Pancreas (tissue), 10 donors: ENCODE data around the gene RTKN. TPM values are rescaled to one million over a fixed set of nuclear protein-coding genes. Genes with fewer than 3 reads are reported as not detected.
"Not testable (repeated sequence)": the region's sequence is repeated elsewhere in the genome, so short reads cannot be mapped to it uniquely, and the experiment has no call there.

ENCODE experiments used
- ATAC-seq, 4 donors: fragments of 200-7000 bp; cut with Tn5 transposase; one replicate each; pipeline versions ENCODE4 v1.8.0 to v1.9.1; 2020; ENCODE audit warnings: mild to moderate bottlenecking in 4 of 4, moderate library complexity in 4 of 4
- DNase-seq, 6 donors: peaks; one replicate each; pipeline ENCODE4 v3.0.0-alpha.2; 2020
- FAIRE-seq: peaks from 2 replicates; lab custom pipeline; 2012; peaks lifted over from hg19 to GRCh38; lab: Jason Lieb, UNC
- H3K27ac ChIP-seq, 4 donors: fragments of 200-600 bp; sonication (generic); 1 replicate in 3 of 4; 2 replicates in 1 of 4; pipeline versions ENCODE4 v1.5.0 to v1.8.0; 2020
- H3K27me3 ChIP-seq, 4 donors: fragments of 200-600 bp; one replicate each; pipeline ENCODE4 v1.8.0; 2021
- H3K36me3 ChIP-seq, 3 donors: fragments of 200-600 bp; sonication (generic) in 1 of 3; one replicate each; pipeline versions ENCODE4 v1.5.0 to v1.8.0; 2020 to 2021
- H3K4me1 ChIP-seq, 3 donors: fragments of 200-600 bp; one replicate each; pipeline ENCODE4 v1.8.0; 2021
- H3K4me3 ChIP-seq, 4 donors: fragments of 200-600 bp; sonication (generic) in 2 of 4; one replicate each; pipeline versions ENCODE4 v1.5.0 to v1.8.0; 2020 to 2021
- H3K9me3 ChIP-seq, 4 donors: fragments of 200-600 bp; one replicate each; pipeline ENCODE4 v1.8.0; 2021
- WGBS, 2 donors: extraction: QIAGEN DNeasy Blood & Tissue Kit; methylation state at CpG; one replicate each; pipeline ENCODE4 v1.1.7; 2013; 5-methylcytosine and 5-hydroxymethylcytosine counted together
- intact Hi-C, 3 donors: fragments of 100-400 bp; cut with DNase I; formaldehyde crosslinking; loops; one replicate each; pipeline versions ENCODE4 v1.11.1 to v1.14.2; 2022
- polyA plus RNA-seq, 2 donors: library from polyadenylated mRNA; stranded (reverse); fragments of 200-250 nt; gene quantifications; one replicate each; pipeline ENCODE4 v1.2.3, GENCODE V29; 2013
- total RNA-seq, 6 donors: library from RNA; stranded (reverse); fragmentation: NEBNext Ultra II Directional in 4 of 6; extraction: Animal tissue kit (Norgen Biotek cat#: 25700) in 4 of 6; gene quantifications; one replicate each; pipeline versions ENCODE4 v1.2.1 to v1.2.4, GENCODE V29; 2021 to 2023
- TF ChIP-seq, protein P1 (sequence below), 4 donors: fragments of 200-600 bp; sonication (generic) in 3 of 4; IDR thresholded peaks; one replicate each; pipeline versions ENCODE4 v1.5.0 to v1.8.0; 2021; ENCODE audit warnings: antibody characterized with exemption in 4 of 4
- donor health status: healthy with polysubstance abuse.
- donor health status: DM: no; HTN: no; CAD: no; lungs with moderate emphysema.
- donor health status: DM: no; HTN: no; CAD: no.
- donor health status: control.
- donor health status: control.
- donor health status: Bipolar disorder and iron deficiency.
- donor health status: DM: yes; HTN: yes; CAD: no.
- donor health status: DM: no; HTN: no; CAD: no.
- donor health status: DM: no; HTN: no; CAD: no.
- donor health status: DM: yes; HTN: yes; CAD: no.

Gene RTKN
- total and polyA plus RNA-seq, 8 donors: 20.7 to 63.7 (median 30.8) TPM

DNA sequence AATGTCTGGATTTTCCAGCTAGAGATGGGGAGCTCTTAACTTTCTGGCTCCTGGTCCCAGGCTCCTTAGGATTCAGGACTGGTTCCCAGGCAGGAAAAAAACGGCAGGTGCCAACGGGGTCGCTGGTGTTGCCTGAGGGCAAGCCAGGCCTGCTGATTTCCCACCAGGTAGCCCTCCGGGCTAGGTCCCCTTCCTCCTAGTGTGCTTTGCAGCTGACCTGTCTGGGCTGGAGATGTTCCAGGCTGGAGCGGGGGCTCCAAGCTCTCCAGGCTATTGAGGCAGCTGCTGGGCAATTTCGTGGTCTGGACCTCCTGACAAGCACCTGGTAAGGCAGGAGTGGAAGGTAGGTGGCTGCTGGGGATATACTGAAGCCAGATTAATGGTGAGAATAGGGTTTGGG is 32.7 kb upstream of the RTKN start:
- no peak for DNase-seq
- H3K27ac ChIP-seq: no peak overlapping the region

DNA sequence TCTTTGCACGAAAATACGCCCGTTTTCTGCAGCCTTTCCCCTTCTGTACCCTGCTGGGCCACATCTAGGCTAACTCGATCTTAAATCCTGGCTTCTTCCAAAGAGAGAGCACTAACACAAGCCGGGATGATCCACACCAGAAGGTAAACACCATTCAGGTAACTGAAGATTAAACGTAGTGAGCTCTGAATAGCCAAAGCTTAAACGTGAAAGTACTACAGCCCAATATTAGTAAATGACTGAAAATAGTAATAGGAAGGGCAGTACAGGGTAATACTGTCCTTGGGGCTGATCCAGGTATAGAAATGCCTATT is 31.2 kb upstream of the RTKN start:
- Histone ChIP-seq H3K27me3 (no peaks in the 10 kb centered on the region), H3K4me3 (peak overlapping the region; percentile 53 to 69 (median 62)), H3K36me3 (peaks cover 0 to 4% (median 0%) of the 10 kb centered on the region in 3 donors), H3K9me3 (no peaks in the 10 kb centered on the region), H3K4me1 (peaks cover 5 to 16% (median 7%) of the 10 kb centered on the region in 3 donors), H3K27ac (peak overlapping the region; percentile 86 to 92 (median 87))
- TF ChIP-seq, protein P1, sequence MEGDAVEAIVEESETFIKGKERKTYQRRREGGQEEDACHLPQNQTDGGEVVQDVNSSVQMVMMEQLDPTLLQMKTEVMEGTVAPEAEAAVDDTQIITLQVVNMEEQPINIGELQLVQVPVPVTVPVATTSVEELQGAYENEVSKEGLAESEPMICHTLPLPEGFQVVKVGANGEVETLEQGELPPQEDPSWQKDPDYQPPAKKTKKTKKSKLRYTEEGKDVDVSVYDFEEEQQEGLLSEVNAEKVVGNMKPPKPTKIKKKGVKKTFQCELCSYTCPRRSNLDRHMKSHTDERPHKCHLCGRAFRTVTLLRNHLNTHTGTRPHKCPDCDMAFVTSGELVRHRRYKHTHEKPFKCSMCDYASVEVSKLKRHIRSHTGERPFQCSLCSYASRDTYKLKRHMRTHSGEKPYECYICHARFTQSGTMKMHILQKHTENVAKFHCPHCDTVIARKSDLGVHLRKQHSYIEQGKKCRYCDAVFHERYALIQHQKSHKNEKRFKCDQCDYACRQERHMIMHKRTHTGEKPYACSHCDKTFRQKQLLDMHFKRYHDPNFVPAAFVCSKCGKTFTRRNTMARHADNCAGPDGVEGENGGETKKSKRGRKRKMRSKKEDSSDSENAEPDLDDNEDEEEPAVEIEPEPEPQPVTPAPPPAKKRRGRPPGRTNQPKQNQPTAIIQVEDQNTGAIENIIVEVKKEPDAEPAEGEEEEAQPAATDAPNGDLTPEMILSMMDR (IDR thresholded peaks at IDR 0.05): no peak
- 2 to 3% methylated on average over 7 of the region's 7 CpGs for WGBS, 2 donors
- FAIRE-seq (no peak), DNase-seq (no peak), ATAC-seq (peak; percentile 7 to 19 (median 14))
- intact Hi-C loops: no loop called here

More for the DNA sequence above, 32.7 kb upstream of the RTKN start:
- Histone ChIP-seq H3K4me3 (no peak overlapping the region), H3K9me3 (no peaks in the 10 kb centered on the region), H3K4me1 (peaks cover 5 to 16% (median 7%) of the 10 kb centered on the region in 3 donors), H3K27me3 (no peaks in the 10 kb centered on the region), H3K36me3 (peaks cover 0 to 4% (median 0%) of the 10 kb centered on the region in 3 donors)
- intact Hi-C loops: no loop called here
- ATAC-seq (no peak), FAIRE-seq (no peak)
- WGBS, 2 donors: 90 to 97% methylated on average over 6 of the region's 6 CpGs
- TF ChIP-seq, protein P1 (IDR thresholded peaks at IDR 0.05): no peak

DNA sequence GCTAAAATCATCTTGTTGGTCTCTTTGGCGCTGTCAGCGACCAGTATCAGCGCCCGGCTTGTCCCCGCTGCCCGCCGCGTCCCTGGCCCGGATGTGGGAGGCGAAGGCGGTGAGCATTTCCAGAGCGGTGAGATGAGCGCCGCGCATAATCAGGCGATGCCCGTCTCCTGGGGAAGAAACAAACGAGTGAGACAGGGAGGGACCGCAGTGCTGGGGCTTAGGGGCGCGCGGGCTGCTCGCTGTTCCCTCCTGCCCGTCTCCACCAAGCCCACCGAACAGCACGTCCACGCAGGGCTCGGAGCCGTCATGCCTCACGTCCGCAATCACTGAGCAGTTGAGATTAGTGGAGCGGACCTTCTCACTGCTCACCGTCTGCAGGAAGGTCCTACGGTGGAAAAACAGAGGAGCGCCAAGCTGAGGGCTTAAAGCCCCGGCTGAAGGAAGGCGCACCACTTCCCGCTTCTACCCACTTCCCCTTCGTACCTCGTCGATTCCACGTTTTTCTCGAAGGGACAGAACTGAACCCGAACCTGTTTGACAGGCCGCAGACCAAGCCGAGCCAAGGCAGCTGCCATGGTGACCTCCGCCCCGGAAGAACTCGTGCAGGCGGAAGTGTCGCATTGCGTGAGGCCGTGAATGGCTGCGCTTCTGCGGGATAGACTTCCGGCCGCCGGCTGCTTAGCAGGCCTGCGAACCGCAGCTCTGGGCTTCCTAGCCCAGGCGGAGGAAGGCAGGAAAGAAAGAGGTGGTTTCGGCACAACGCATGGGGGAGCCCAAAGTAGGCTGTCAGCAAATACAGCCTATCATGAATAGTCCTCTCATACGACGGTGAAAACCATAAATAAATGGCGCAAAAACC is 30.6 kb upstream of the RTKN start, which contains the start of gene MRPL53:
TSS of gene MRPL53 (minus strand) at position 595 of the 859 bp plus-strand sequence. CDS start at position 575, 20 bp downstream.
- TF ChIP-seq, protein P1 (IDR thresholded peaks at IDR 0.05): no peak
- intact Hi-C loops: no loop called here

DNA sequence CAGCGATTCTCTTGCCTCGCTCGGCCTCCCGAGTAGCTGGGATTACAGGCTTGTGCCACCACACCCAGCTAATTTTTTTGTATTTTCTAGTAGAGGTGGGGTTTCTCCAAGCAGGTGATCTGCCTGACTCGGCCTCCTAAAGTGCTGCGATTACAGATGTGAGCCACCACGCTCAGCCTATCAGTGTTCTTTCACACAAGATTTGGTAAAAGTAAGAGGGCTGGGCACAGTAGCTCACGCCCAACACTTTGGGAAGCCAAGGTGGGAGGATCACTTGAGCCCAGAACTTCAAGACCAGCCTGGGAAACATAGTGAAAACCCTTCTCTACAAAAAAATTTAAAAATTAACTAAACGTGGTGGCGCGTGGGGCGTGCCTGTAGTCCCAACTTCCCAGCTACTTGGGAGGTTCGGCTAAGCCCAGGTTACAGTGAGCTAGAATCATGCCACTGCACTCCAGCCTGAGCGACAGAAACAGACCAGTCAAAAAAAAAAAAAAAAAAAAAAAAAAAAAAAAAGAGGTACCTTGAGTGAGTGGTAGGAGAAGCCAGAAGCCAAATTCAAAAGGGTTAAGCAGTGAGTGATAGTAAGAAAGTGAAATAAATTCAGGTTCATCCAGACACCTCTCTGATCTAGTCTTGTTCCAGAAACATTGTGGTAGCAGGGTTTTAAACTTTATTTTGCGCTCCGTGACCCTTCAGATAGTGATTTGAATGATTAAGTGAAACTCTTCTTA is 29.8 kb upstream of the RTKN start:
- FAIRE-seq (no peak), ATAC-seq (no peak), DNase-seq (no peak)
- H3K27ac ChIP-seq: peak overlapping the region; percentile 86 to 92 (median 87)
- H3K4me1 ChIP-seq: peaks cover 5 to 16% (median 7%) of the 10 kb centered on the region in 3 donors
- WGBS, 2 donors: 42 to 48% methylated on average over 16 of the region's 16 CpGs
- TF ChIP-seq, protein P1 (IDR thresholded peaks at IDR 0.05): no peak
- H3K4me3 ChIP-seq: peak overlapping the region; percentile 53 to 69 (median 62)
- intact Hi-C loops: no loop called here
- H3K36me3 ChIP-seq: peaks cover 0 to 4% (median 0%) of the 10 kb centered on the region in 3 donors
- H3K9me3 ChIP-seq: no peaks in the 10 kb centered on the region
- H3K27me3 ChIP-seq: no peaks in the 10 kb centered on the region

More for the DNA sequence above, 30.6 kb upstream of the RTKN start, which contains the start of gene MRPL53:
- DNase-seq (peak; percentile 91 to 98 (median 94)), ATAC-seq (peak; percentile 96 to 98 (median 96)), FAIRE-seq (no peak)
- peaks cover 5 to 16% (median 7%) of the 10 kb centered on the region in 3 donors for H3K4me1 ChIP-seq
- WGBS, 2 donors: 0 to 1% methylated on average over 66 of the region's 66 CpGs
- peak within 1 kb of the TSS; percentile 86 to 92 (median 87) for H3K27ac ChIP-seq
- peaks cover 0 to 4% (median 0%) of the 10 kb centered on the region in 3 donors for H3K36me3 ChIP-seq
- H3K9me3 ChIP-seq: no peaks in the 10 kb centered on the region
- no peaks in the 10 kb centered on the region for H3K27me3 ChIP-seq
- peak within 1 kb of the TSS; percentile 53 to 69 (median 62) for H3K4me3 ChIP-seq

DNA sequence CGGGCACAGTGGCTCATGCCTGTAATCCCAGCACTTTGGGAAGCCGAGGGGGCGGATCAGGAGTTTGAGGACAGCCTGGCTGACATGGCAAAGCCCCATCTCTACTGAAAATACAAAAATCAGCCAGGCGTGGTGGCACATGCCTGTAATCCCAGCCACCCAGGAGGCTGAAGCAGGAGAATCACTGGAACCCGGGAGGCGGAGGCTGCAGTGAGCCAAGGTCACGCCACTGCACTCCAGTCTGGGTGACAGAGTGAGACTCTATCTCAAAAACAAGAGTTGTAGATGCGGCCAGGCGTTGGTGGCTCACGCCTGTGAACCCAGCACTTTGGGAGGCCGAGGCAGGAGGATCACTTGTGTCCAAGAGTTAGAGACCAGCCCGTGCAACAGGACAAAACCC is 29.0 kb upstream of the RTKN start:
- H3K4me3 ChIP-seq, H3K27ac ChIP-seq, FAIRE-seq, intact Hi-C loops, H3K36me3 ChIP-seq, H3K27me3 ChIP-seq, ATAC-seq, H3K9me3 ChIP-seq: not testable (repeated sequence)
- WGBS, 2 donors: 94% methylated on average over 12 of the region's 12 CpGs
- DNase-seq: peak in 1 of 6 donors; percentile 20
- peaks cover 5 to 16% (median 7%) of the 10 kb centered on the region in 3 donors for H3K4me1 ChIP-seq
